Activated gamma-delta T cell (primary cell): Measurements from ENCODE around the gene ALG10B.
A peak's percentile ranks its signal among the peaks of the same experiment; 100 is the strongest.
"Not testable (repeated sequence)": the region's sequence is repeated elsewhere in the genome, so short reads cannot be mapped to it uniquely, and the experiment has no call there.

Experiments
- DNase-seq: peaks from one replicate; lab custom pipeline; 2025; lab: John Stamatoyannopoulos, UW
- total RNA-seq, 2 donors: gene quantifications; one replicate each; lab custom pipeline; 2026; lab: John Stamatoyannopoulos, UW

ALG10B gene, protein sequence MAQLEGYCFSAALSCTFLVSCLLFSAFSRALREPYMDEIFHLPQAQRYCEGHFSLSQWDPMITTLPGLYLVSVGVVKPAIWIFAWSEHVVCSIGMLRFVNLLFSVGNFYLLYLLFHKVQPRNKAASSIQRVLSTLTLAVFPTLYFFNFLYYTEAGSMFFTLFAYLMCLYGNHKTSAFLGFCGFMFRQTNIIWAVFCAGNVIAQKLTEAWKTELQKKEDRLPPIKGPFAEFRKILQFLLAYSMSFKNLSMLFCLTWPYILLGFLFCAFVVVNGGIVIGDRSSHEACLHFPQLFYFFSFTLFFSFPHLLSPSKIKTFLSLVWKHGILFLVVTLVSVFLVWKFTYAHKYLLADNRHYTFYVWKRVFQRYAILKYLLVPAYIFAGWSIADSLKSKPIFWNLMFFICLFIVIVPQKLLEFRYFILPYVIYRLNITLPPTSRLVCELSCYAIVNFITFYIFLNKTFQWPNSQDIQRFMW
- total RNA-seq = 15.6 to 22.3 reads per million in 2 donors

DNA sequence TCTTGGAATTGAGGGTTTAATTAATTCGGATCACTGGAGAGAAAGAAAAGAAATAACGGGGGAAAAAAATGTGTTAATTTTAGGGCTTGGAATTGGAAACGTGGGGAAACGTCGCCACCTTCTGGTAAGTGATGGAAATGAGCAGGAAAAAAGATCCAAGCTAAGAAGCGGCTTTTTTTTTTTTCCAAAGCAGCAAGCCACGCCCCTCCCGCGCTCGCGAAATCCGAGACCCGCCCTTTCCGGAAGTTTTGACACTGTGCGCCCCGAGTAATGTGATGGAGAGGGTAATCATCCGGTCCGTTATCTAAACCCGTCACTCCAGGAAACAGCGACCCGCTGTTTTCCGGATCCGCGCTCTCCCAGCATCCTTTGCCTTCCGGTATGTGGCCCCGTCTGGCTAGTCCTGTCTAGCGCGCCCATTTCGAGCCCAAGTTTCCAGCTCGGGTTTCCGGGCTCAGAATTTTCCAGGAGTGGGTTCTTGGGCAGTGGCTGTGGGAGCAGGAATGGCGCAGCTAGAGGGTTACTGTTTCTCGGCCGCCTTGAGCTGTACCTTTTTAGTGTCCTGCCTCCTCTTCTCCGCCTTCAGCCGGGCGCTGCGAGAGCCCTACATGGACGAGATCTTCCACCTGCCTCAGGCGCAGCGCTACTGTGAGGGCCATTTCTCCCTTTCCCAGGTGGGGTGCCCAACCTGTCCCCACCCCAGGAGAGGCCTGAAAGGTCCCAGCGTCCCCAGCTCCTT is at the start of gene ALG10B:
ALG10B (plus strand) TSS at position 384 of the 739 bp plus-strand sequence; CDS start at position 504, 120 bp downstream.
- peak; percentile 48 for DNase-seq

GRCh38 chr12:38268612-38269011 is 48.0 kb upstream of the ALG10B start:
- no peak for DNase-seq

GRCh38 chr12:38269897-38270296 is 46.7 kb upstream of the ALG10B start:
- DNase-seq = no peak

DNA sequence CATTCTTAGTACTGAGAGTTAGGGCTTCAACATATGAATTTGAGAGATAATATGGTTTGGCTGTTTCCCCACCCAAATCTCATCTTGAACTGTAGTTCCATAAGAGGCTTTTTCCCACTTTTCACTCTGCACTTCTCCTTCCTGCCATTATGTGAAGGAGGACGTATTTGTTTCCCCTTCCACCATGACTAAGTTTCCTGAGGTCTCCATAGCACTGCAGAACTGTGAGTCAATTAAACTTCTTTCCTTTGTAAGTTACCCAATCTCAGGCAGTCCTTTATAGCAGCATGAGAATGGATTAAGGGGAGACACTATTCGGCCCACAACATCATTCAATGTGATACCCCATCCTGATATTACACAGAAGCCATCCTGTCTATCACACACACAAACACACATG is 36.8 kb upstream of the ALG10B start:
- no peak for DNase-seq

DNA sequence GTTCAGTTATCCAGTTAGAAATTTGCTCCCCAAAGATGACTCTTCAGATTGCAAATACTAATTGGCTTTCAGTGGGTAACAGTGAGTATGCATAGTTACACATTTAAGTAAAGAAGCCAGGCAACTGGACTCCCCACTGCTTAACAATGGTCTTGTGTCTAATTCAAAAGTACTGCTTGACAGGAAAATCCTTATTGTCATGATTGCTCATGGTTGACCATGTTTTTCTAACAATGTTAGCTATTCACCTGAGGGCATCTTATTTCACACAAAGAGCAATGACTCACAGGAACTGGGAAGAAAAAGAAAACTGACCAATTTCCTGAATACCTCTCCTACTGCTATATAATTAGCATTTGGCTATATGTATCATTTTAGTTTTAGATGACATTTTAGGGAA is 33.7 kb upstream of the ALG10B start:
- no peak for DNase-seq

DNA sequence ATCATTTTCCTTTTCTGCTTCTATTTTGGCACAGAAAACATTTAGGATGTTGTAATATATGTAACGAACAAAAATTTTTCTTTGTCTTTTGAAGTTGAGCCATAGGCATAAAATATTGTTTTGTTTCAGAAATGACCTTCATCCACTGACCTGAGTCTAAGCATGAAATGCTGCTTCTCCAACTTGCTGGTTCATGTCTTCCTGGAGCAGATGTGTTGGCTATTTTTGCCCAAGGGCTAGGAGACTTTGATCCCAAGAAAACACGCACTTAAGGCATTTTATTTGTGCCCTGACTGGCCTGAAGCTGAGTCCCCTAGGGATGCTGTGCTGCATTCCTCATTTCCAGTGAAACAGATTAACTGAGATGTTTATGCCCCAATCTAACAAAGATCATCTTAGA is 27.2 kb upstream of the ALG10B start:
- no peak for DNase-seq

GRCh38 chr12:38291160-38291559 is 25.4 kb upstream of the ALG10B start:
- no peak for DNase-seq

GRCh38 chr12:38302972-38303371 is 13.6 kb upstream of the ALG10B start:
- not testable (repeated sequence) for DNase-seq

DNA sequence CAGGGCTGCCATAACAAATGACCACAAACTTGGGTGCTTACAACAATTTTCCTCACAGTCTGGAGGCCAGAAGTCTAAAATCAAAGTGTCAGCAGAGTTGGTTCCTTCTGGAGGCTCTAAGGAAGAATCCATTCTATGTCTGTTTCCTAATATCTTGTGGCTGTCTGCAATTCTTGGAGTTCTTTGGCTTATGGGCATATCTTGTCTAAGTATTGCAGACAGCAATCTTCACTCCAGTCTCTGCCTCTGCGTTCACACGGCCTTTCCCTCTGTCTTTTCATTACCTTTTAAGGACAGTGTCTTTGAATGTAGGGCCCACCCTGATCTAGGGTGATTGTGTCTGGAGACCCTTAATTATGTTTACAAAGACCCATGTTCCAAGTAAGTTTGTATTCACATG is 5.4 kb downstream of the ALG10B start:
- not testable (repeated sequence) for DNase-seq

- no peak for DNase-seq
Measured at GRCh38 chr12:38324912-38325311, 8.3 kb downstream of the ALG10B start.

- DNase-seq = no peak
Measured at GRCh38 chr12:38327356-38327755, 10.8 kb downstream of the ALG10B start.

DNA sequence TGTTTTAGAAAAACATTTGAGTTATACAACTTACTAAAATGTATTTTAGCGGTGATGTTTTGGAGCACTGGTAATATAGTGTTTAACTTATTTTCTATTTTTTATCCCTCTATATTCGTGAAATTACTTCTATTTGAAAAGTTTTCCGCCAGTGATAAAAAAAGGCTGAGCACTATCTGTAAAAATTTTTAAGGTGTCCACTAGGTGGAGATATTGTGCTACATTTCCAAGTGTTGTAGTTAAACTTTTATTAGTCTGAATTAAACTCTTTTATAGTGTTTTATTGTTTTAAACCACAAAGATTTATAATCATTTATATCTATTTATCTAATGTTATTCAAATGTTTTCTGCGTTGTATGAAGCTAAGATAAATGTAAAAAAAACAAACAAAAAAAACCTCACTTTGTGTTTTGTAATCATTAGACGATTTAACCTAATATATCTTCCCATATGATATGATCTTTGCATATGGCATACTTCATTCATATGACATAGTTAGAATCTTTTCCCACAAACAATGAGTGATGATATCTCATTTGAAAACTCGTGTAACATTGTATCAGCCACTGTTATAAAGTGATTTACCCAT is 11.8 kb downstream of the ALG10B start:
- no peak for DNase-seq

GRCh38 chr12:38330414-38330813 is 13.8 kb downstream of the ALG10B start:
- DNase-seq = not testable (repeated sequence)

DNA sequence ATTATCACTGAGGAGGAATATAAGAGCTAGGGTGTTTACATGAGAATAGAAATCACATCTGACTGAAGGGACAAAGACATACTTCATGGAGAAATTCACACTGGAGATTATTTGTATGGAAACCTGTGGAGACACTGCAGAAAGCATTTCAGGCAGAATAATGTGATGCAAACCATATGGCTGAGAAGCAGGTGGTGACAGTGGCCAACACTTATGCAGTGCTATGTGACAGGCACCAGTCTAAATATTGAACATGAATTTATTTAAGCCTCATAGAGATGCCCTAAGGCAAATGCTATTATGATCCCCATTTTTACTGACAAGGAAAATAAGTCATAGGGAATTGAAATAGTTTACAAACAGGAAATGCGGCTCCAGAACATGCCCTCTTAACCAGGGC is 16.2 kb downstream of the ALG10B start:
- DNase-seq = no peak

DNA sequence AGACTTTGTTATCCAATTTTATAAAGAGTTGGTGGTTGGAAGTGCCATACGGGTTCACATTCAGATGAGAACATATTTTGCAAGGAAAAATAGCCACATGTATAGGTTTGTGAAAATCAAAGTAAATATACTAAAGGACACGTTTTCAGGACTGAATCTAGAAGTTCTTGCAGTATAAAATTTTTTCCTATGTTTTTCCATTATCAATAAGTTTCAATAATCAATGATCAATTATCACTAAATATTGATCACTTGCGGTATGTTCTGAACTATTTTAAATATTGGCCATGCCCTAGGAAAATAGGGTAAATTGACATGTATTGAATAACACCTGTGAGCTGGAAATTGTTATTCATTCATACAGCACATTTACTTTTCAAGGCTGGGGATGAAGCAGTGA is 25.9 kb downstream of the ALG10B start:
- DNase-seq = no peak

GRCh38 chr12:38343256-38343655 is 26.7 kb downstream of the ALG10B start:
- DNase-seq = not testable (repeated sequence)

GRCh38 chr12:38343916-38344315 is 27.3 kb downstream of the ALG10B start:
- DNase-seq = not testable (repeated sequence)

DNA sequence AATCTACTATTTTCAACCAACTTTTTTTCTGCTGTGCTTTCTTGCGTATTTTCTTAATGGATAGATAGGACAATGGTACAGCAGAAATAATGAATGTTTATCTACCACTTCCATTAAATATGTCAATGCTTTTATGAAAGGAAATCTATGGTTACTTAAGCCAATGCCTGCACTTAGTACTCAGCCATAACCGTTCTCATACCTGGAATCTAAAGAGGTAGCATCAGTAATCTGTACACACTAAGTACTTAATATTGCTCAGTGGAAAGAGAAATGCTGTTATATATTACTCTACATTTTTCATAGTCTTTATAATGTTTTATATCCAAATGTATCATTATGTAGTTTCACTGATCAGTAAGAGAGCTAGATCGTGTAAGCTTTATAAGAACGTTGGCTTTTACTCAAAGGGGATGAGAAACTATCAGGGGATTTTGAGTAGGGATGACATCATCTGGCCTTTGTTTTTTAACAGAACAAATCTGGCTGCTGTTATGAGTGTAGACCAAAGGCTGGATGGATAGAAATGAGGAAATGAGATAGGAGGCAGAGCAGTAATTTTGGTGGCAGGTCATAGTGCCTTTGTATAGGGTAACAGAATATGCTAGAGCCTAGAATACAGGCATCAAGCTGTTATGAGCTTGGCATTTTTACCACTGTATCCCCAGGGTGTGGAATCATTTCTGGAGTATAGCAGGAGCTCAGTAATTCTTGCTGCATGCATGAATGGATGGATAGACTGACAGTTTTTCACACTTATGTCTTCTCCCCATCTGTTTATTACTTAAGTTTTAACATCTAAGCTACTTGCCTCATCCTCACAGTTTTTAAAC is 34.0 kb downstream of the ALG10B start:
- DNase-seq = no peak

DNA sequence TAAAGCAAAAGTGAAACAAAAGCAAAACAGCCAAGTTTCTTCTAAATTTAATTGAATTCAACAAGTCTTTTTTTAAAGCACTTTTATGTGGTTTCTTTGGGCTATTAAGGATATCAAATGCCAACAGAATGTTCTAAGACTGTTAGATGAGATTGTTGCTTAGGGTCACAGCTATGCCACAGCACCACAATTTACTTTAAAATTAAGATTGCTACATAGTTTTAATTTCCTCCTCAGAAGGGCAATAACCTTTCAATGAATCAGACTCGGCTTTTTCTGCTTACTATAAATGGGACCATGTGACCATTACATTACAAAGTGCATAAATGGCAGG is 34.6 kb downstream of the ALG10B start:
- DNase-seq = not testable (repeated sequence)

DNA sequence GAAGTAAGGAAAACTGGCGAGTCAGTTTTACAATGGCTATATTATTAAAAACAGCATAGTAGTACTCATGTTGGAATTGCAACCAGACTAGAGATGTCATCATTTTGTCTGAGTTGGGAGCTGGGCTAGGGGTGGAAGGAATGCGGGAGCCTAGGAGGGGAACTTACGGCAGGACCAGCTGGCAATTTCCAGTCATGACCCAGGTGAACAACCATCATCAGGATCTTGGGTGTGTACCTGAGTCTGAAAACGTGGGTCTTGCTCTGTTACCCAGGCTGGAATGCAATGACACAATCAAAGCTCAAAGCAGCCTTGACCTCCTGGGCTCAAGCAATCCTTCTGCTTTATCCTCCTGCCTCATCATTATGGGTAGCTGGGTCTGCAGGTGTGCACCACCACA is 50.9 kb downstream of the ALG10B start:
- DNase-seq = no peak

GRCh38 chr12:38370311-38370710 is 53.7 kb downstream of the ALG10B start:
- DNase-seq = no peak

- DNase-seq = no peak
Measured at GRCh38 chr12:38373784-38374183, 57.2 kb downstream of the ALG10B start.
